DND-41 (cell line): Measurements from ENCODE around the gene FAM180B.

Experiments used
- CTCF ChIP-seq: IDR thresholded peaks from 2 replicates; pipeline ENCODE4 v1.5.1; 2012; ENCODE audit warnings: borderline replicate concordance, low read length, moderate library complexity, mild to moderate bottlenecking; ENCODE audit not compliant: poor library complexity, severe bottlenecking; ENCODE audit errors: extremely low read depth
- EZH2 ChIP-seq: IDR thresholded peaks from 3 replicates; pipeline ENCODE4 v1.6.1; 2012; ENCODE audit warnings: borderline replicate concordance, low read depth, mild to moderate bottlenecking, moderate library complexity, low read length, inconsistent platforms; ENCODE audit not compliant: severe bottlenecking

- TF ChIP-seq EZH2, result no peak
- no peak for TF ChIP-seq CTCF
Measured at GRCh38 chr11:47628026-47628425, 41.5 kb downstream of the FAM180B start.
